Retinal pigment epithelial cell (primary cell): Measurements from ENCODE around the gene MDFIC.

ENCODE experiments used
- DNase-seq: peaks from one replicate; pipeline ENCODE4 v3.0.0-alpha.2; 2010; ENCODE audit warnings: low read depth
- H3K4me3 ChIP-seq: 2 replicates; pipeline ENCODE4 v1.5.1; 2011; ENCODE audit warnings: mild to moderate bottlenecking, low read length, control low read depth, moderate library complexity
- TF ChIP-seq, protein P1 (sequence below): conservative IDR thresholded peaks from 2 replicates; pipeline ENCODE4 v1.5.1; 2011; ENCODE audit warnings: low read depth, low read length, control low read depth, inconsistent platforms

MDFIC gene

GRCh38 chr7:115032715-115033703 is 111.1 kb downstream of the MDFIC start:
- DNase-seq: no peak
- TF ChIP-seq, protein P1, sequence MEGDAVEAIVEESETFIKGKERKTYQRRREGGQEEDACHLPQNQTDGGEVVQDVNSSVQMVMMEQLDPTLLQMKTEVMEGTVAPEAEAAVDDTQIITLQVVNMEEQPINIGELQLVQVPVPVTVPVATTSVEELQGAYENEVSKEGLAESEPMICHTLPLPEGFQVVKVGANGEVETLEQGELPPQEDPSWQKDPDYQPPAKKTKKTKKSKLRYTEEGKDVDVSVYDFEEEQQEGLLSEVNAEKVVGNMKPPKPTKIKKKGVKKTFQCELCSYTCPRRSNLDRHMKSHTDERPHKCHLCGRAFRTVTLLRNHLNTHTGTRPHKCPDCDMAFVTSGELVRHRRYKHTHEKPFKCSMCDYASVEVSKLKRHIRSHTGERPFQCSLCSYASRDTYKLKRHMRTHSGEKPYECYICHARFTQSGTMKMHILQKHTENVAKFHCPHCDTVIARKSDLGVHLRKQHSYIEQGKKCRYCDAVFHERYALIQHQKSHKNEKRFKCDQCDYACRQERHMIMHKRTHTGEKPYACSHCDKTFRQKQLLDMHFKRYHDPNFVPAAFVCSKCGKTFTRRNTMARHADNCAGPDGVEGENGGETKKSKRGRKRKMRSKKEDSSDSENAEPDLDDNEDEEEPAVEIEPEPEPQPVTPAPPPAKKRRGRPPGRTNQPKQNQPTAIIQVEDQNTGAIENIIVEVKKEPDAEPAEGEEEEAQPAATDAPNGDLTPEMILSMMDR: no peak
- H3K4me3 ChIP-seq: no peak overlapping the region

- no peak overlapping the region for H3K4me3 ChIP-seq
- DNase-seq: no peak
- TF ChIP-seq, protein P1: no peak
Measured at GRCh38 chr7:115033917-115034459, 112.1 kb downstream of the MDFIC start.

DNA sequence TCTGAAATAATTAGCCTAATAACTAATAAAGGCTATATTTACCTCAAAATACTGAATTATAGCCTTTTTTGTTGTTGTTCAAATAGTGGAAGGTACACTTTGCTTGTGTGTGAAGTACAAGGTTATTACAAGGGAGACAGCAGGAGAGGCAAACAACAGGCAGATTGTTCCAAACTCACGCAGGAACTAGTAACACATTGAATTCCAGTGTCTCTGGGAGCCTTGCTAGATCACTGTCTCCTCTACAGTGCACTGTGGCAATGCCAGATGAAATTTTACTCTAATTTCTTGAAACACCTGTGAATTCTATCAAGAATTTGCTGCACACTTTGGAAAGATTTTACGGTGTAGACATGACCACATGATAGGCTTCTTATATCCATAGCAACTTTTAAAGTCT is 112.6 kb downstream of the MDFIC start:
- no peak for DNase-seq
- no peak overlapping the region for H3K4me3 ChIP-seq
- TF ChIP-seq, protein P1: no peak

DNA sequence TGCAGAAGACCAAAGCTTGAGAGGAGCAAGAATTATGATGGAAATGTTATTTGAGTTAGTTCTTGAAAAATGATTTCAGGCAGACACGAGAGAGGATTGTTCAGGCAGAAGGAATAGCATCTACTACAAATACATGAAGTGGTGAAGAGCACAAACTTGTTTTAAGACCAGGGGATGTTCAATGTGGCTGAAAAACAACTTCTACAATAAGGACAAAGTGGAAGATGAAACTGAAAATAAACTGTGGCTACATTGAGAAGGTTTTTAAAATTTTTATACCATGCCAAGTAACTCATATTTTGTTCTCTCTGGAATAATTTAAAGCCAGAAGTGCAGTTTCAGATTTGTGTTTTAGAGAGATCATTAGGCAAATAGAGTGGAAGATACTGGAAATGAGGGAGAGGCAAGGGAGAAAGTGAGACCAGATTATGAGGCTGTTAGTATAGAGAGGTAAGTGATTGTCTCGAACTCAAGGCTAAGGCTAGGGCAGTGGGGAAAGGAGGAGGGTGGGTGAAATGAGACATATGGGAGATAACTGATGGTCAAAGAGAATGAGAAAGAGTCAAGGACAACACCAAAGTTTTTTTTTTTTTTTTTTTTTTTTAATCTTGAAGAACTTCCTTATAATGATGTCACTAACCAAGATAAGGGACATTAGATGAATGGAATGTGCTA is 115.4 kb downstream of the MDFIC start:
- no peak overlapping the region for H3K4me3 ChIP-seq
- TF ChIP-seq, protein P1: no peak
- no peak for DNase-seq

GRCh38 chr7:115038158-115038557 is 116.3 kb downstream of the MDFIC start:
- TF ChIP-seq, protein P1: no peak
- no peak overlapping the region for H3K4me3 ChIP-seq
- no peak for DNase-seq

- DNase-seq: no peak
- TF ChIP-seq, protein P1: no peak
- H3K4me3 ChIP-seq: no peak overlapping the region
Measured at GRCh38 chr7:115040057-115040456, 118.2 kb downstream of the MDFIC start.
